Osteocyte (in vitro differentiated cells): ENCODE results near the gene RBM44. TPM values are rescaled to one million over a fixed set of nuclear protein-coding genes. Genes with fewer than 3 reads are reported as not detected.
A peak's percentile ranks its signal among the peaks of the same experiment; 100 is the strongest.

Experiments used
- DNase-seq: peaks from one replicate; pipeline ENCODE4 v3.0.0; 2021; ENCODE audit warnings: mixed read lengths; ENCODE audit not compliant: unreplicated experiment; ENCODE audit errors: extremely low spot score
- H3K27ac Mint-ChIP-seq: one replicate; pipeline ENCODE4 v1.8.0; 2021; ENCODE audit warnings: mild to moderate bottlenecking, mixed read lengths; ENCODE audit not compliant: unreplicated experiment
- H3K27me3 Mint-ChIP-seq: one replicate; pipeline ENCODE4 v1.8.0; 2021; ENCODE audit warnings: mixed read lengths; ENCODE audit not compliant: unreplicated experiment
- H3K36me3 Mint-ChIP-seq: one replicate; pipeline ENCODE4 v1.8.0; 2021; ENCODE audit warnings: mixed read lengths; ENCODE audit not compliant: unreplicated experiment
- H3K4me1 Mint-ChIP-seq: one replicate; pipeline ENCODE4 v1.8.0; 2021; ENCODE audit warnings: mixed read lengths; ENCODE audit not compliant: unreplicated experiment
- H3K4me3 Mint-ChIP-seq: one replicate; pipeline ENCODE4 v1.8.0; 2021; ENCODE audit warnings: mild to moderate bottlenecking, moderate library complexity, mixed read lengths; ENCODE audit not compliant: unreplicated experiment
- H3K9me3 Mint-ChIP-seq: one replicate; pipeline ENCODE4 v1.8.0; 2021; ENCODE audit warnings: mixed read lengths; ENCODE audit not compliant: unreplicated experiment
- total RNA-seq: library from RNA; stranded (reverse); gene quantifications from 2 replicates; pipeline ENCODE4 v1.2.1, GENCODE V29; 2021
- TF ChIP-seq, protein P1 (sequence below): fragments of 200-600 bp; sonication (generic); IDR thresholded peaks from 2 replicates; pipeline ENCODE4 v1.5.0; 2021; ENCODE audit warnings: antibody characterized with exemption, mild to moderate bottlenecking, moderate library complexity

Gene RBM44
- total RNA-seq, 1 donor from 2014 or later = 0.46 TPM

GRCh38 chr2:237876532-237876931 is 78.0 kb downstream of the RBM44 start:
- Mint-ChIP-seq H3K4me3 (no peak overlapping the region), H3K9me3 (no peaks in the 10 kb centered on the region), H3K27ac (peak overlapping the region; percentile 76), H3K4me1 (peaks cover 59% of the 10 kb centered on the region), H3K27me3 (no peaks in the 10 kb centered on the region), H3K36me3 (peaks cover 6% of the 10 kb centered on the region)
- TF ChIP-seq, protein P1, sequence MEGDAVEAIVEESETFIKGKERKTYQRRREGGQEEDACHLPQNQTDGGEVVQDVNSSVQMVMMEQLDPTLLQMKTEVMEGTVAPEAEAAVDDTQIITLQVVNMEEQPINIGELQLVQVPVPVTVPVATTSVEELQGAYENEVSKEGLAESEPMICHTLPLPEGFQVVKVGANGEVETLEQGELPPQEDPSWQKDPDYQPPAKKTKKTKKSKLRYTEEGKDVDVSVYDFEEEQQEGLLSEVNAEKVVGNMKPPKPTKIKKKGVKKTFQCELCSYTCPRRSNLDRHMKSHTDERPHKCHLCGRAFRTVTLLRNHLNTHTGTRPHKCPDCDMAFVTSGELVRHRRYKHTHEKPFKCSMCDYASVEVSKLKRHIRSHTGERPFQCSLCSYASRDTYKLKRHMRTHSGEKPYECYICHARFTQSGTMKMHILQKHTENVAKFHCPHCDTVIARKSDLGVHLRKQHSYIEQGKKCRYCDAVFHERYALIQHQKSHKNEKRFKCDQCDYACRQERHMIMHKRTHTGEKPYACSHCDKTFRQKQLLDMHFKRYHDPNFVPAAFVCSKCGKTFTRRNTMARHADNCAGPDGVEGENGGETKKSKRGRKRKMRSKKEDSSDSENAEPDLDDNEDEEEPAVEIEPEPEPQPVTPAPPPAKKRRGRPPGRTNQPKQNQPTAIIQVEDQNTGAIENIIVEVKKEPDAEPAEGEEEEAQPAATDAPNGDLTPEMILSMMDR = no peak
- DNase-seq = no peak

- Mint-ChIP-seq H3K4me3 (no peak overlapping the region), H3K27me3 (no peaks in the 10 kb centered on the region), H3K9me3 (no peaks in the 10 kb centered on the region), H3K36me3 (peaks cover 11% of the 10 kb centered on the region), H3K4me1 (peaks cover 57% of the 10 kb centered on the region), H3K27ac (peak overlapping the region; percentile 76)
- TF ChIP-seq, protein P1 = no peak
- no peak for DNase-seq
These were observed 78.4 kb downstream of the RBM44 start for GRCh38 chr2:237876951-237877491.

- peaks cover 18% of the 10 kb centered on the region for H3K36me3 Mint-ChIP-seq
- peak overlapping the region; percentile 76 for H3K27ac Mint-ChIP-seq
- TF ChIP-seq, protein P1 = no peak
- H3K27me3 Mint-ChIP-seq = no peaks in the 10 kb centered on the region
- no peaks in the 10 kb centered on the region for H3K9me3 Mint-ChIP-seq
- H3K4me3 Mint-ChIP-seq = no peak overlapping the region
- DNase-seq = no peak
- peaks cover 55% of the 10 kb centered on the region for H3K4me1 Mint-ChIP-seq
These were observed 79.2 kb downstream of the RBM44 start for GRCh38 chr2:237877576-237878307.

- TF ChIP-seq, protein P1 = no peak
- H3K9me3 Mint-ChIP-seq = no peaks in the 10 kb centered on the region
- H3K4me1 Mint-ChIP-seq = peaks cover 48% of the 10 kb centered on the region
- no peak overlapping the region for H3K4me3 Mint-ChIP-seq
- H3K27me3 Mint-ChIP-seq = no peaks in the 10 kb centered on the region
- no peak for DNase-seq
- H3K36me3 Mint-ChIP-seq = peaks cover 22% of the 10 kb centered on the region
- peak overlapping the region; percentile 75 for H3K27ac Mint-ChIP-seq
These were observed 79.9 kb downstream of the RBM44 start for GRCh38 chr2:237878321-237879057.

- no peak for DNase-seq
- TF ChIP-seq, protein P1 = no peak
- Mint-ChIP-seq H3K27me3 (no peaks in the 10 kb centered on the region), H3K36me3 (peaks cover 22% of the 10 kb centered on the region), H3K9me3 (no peaks in the 10 kb centered on the region), H3K4me1 (peaks cover 44% of the 10 kb centered on the region), H3K27ac (peak overlapping the region; percentile 75), H3K4me3 (no peak overlapping the region)
These were observed 80.5 kb downstream of the RBM44 start for GRCh38 chr2:237879058-237879430.
